Activated CD8-positive, alpha-beta memory T cell treated with anti-CD3 and anti-CD28 coated beads for 1 hour (primary cell): ENCODE data around the gene F10.

ENCODE experiments used
- DNase-seq, 2 donors: peaks; one replicate each; pipeline ENCODE4 v3.0.0-alpha.2; 2020; ENCODE audit warnings: low read depth in 1 of 2; ENCODE audit errors: extremely low read depth in 1 of 2

F10 gene

DNA sequence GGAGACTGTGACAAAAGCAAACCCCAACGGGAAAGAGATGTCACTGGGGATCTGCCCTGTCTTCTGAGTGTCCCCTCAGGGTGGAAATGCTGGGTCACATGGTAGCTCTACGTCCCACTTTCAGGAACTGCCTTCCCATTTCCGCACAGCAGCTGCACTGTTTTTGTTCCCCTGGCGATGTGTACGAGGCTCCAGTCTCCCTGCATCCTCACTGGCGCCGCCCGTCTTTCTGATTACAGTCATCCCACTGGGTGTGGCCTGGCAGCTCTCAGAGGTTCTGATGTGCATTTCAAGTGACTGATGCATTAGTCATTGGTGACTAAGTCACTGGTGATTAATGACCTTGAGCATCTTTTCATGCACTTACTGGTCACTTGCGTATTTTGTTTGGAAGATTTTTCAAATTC is 64.7 kb downstream of the F10 start:
- DNase-seq: no peak

DNA sequence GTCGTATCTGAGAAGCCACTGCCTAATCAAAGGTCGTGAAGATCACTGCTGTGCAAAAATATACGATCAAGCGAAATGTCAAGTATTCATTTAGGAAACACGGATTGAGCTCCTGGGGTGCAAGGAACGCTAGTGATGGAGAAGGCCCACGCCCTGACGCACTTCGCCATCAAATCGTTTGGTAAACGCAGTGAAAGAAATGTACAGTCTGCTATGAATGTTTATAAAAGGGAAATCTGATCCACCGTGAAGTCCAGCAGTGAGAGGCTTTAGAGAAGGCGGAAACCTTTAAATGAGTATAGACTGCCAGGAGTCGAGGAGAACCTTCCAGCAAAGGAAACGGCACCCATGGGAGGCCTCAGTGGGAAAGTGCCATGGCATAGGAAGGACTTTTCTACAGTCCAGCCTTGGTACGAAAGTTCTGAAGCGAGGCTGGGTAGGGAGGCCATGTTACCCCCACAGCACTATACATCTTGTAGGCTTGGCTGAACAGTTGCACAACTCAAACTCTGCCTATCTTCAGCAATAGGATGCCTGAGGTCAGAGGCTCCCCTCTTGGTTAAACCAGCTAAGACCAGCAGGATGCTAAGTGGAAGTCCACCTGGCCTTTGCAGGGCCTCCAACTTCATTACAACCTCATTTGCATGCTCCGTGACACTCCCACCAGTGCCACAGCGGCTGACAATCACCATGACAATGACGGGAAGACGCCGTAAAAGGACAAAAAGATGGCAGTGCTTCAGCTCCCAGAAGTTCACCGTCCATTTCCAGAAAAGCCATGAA is 65.5 kb downstream of the F10 start:
- DNase-seq: no peak

- no peak for DNase-seq
Observed at GRCh38 chr13:113190181-113190580, 67.6 kb downstream of the F10 start.

GRCh38 chr13:113192279-113192678 is 69.7 kb downstream of the F10 start:
- no peak for DNase-seq

DNA sequence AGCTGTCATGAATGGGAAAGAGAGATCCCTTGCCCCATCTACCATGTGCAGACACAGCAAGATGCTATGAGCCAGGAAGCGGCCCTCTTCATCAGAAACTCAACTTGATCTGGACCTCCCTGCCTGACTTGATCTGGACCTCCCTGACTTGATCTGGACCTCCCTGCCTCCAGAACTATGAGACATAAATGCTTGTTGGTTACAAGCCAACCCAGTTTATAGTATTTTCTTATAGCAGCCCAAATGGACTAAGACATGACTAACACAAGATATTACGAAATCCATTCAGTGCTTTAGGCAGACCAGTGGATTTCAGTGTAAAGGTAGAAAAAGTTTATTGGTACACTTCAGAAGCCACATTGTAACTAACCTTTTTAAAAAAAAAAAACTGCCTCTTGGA is 70.3 kb downstream of the F10 start:
- DNase-seq: no peak

GRCh38 chr13:113195360-113195759 is 72.8 kb downstream of the F10 start:
- no peak for DNase-seq

DNA sequence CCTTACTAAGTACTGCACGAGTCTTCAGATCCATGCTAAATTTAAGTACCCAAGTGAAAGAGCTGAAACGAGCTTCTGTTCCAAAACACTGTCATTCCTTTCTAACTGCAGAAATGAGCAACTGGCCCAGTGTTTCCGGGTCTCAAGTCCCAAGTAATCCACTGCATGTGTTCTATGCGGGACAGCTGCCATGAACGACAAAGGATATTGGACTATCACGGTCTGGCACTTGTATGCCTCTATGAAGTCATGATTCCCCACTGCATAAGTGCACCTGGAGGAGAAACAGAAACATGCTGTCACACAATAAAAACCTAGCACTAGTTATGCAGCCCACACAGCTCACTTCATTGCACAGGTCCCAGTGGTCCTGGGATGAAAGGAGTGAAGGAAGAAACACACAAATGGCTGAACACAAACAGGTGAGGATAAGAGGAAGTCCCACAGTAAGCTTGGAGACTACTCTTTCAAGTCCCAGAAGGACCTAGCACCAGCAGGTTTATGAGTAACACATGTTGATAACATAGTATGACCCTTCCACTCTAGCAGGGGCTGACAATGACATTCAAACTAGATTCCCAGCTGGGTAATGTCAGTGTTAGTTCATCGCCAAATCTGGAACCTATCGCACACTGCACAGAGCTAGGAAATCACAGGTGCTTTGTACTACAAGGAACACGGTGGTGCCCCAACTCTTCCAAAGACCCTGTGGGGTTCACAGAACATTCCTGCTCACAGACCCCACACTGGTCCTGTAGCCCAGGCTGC is 74.6 kb downstream of the F10 start:
- no peak for DNase-seq
